Tibial artery (tissue), 4 donors: Measurements from ENCODE around the gene RELA.

Experiments used
- DNase-seq, 2 donors: peaks; one replicate each; pipeline ENCODE4 v3.0.0-alpha.2; 2019
- H3K27ac ChIP-seq, 2 donors: fragments of 200-600 bp; sonication (generic) in 1 of 2; 1 replicate in 1 of 2; 2 replicates in 1 of 2; pipeline ENCODE4 v1.5.1; 2018 to 2019; ENCODE audit warnings: mild to moderate bottlenecking in 1 of 2
- H3K27me3 ChIP-seq, 2 donors: fragments of 200-600 bp; sonication (generic) in 1 of 2; one replicate each; pipeline versions ENCODE4 v1.5.1 to v1.6.0; 2016 to 2019
- H3K36me3 ChIP-seq, 3 donors: fragments of 200-600 bp; sonication (generic) in 2 of 3; one replicate each; pipeline ENCODE4 v1.5.1; 2016 to 2019; ENCODE audit warnings: mild to moderate bottlenecking in 2 of 3
- H3K4me1 ChIP-seq, 4 donors: fragments of 200-600 bp; sonication (generic) in 2 of 4; 1 replicate in 3 of 4; 2 replicates in 1 of 4; pipeline ENCODE4 v1.5.1; 2016 to 2019
- H3K4me3 ChIP-seq, 2 donors: fragments of 200-600 bp; sonication (generic) in 1 of 2; 1 replicate in 1 of 2; 2 replicates in 1 of 2; pipeline ENCODE4 v1.5.1; 2018 to 2019; ENCODE audit warnings: mild to moderate bottlenecking in 2 of 2
- H3K9me3 ChIP-seq, 3 donors: fragments of 200-600 bp; sonication (generic) in 1 of 3; one replicate each; pipeline ENCODE4 v1.5.1; 2016 to 2019
- intact Hi-C: fragments of 100-400 bp; cut with DNase I; formaldehyde crosslinking; loops from one replicate; pipeline ENCODE4 v1.15.0; 2023; ENCODE audit warnings: low total_unique reads
- TF ChIP-seq, protein P1 (sequence below), 2 experiments: fragments of 200-600 bp in 1 of 2; fragments of 450-650 bp in 1 of 2; IDR thresholded peaks; one replicate each; pipeline ENCODE4 v1.5.1; 2017 to 2019; ENCODE audit warnings: antibody characterized with exemption in 2 of 2, mild to moderate bottlenecking in 1 of 2, moderate library complexity in 1 of 2

The RELA gene

DNA sequence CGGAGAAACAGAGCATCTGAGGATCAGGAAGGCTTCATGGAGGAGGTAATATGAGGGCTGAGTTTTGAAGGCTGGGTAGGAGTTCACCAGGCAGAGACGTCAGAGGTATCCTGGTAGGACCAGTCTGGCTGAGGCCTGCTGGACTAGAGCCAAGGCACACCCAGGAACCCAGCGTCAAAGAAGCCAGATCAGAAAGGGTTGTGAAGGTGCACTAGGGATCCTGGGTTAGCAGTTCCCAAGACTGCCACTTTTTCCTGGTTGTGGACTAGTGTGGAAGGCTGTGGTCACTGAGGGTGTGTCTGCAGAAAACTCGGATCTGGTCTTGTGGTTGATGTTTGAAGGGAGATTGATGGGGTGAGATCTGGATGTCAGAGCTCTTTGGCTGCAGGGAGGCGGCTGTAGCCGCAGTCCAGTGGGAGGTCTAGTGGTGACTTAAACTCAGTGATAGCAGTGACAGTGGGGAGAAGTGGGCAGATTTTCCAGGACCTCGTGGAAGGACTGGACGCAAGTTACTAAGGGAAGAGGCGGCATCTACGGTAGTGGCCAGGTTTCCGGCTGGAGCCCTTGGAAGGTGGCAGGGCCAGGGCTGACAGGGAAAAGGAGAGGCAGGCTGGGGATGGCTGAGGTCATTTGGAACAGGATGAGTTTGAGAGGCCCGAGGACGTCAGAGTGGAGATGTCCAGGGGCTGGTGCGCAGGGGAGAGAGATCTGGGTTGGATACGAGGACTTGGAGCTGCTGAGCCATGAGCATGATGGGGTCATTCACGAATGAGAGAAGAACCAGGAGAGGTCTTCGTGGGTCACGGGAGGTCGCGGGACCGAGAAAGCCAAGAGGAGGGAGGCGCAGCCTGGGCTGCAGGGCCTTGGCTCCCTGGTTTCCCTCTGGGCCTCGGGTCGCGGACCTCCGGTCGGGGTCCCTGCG, 10.9 kb downstream of the RELA start:
- peaks cover 6 to 55% (median 35%) of the 10 kb centered on the region in 4 donors for H3K4me1 ChIP-seq
- DNase-seq = no peak
- no peaks in the 10 kb centered on the region for H3K27me3 ChIP-seq
- H3K36me3 ChIP-seq = peaks cover 29 to 55% (median 41%) of the 10 kb centered on the region in 3 donors
- H3K9me3 ChIP-seq = no peaks in the 10 kb centered on the region
- peak overlapping the region; percentile 92 to 94 for H3K27ac ChIP-seq
- TF ChIP-seq, protein P1, sequence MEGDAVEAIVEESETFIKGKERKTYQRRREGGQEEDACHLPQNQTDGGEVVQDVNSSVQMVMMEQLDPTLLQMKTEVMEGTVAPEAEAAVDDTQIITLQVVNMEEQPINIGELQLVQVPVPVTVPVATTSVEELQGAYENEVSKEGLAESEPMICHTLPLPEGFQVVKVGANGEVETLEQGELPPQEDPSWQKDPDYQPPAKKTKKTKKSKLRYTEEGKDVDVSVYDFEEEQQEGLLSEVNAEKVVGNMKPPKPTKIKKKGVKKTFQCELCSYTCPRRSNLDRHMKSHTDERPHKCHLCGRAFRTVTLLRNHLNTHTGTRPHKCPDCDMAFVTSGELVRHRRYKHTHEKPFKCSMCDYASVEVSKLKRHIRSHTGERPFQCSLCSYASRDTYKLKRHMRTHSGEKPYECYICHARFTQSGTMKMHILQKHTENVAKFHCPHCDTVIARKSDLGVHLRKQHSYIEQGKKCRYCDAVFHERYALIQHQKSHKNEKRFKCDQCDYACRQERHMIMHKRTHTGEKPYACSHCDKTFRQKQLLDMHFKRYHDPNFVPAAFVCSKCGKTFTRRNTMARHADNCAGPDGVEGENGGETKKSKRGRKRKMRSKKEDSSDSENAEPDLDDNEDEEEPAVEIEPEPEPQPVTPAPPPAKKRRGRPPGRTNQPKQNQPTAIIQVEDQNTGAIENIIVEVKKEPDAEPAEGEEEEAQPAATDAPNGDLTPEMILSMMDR (IDR thresholded peaks at IDR 0.05) = no peak
- intact Hi-C loops = no loop called here
- H3K4me3 ChIP-seq = peak overlapping the region; percentile 55 to 61

GRCh38 chr11:65651339-65651588, 11.5 kb downstream of the RELA start:
- H3K9me3 ChIP-seq = no peaks in the 10 kb centered on the region
- intact Hi-C loops = no loop called here
- DNase-seq = no peak
- H3K4me3 ChIP-seq = no peak overlapping the region
- H3K27ac ChIP-seq = peak overlapping the region; percentile 92 to 94
- TF ChIP-seq, protein P1 (IDR thresholded peaks at IDR 0.05) = no peak
- peaks cover 6 to 57% (median 38%) of the 10 kb centered on the region in 4 donors for H3K4me1 ChIP-seq
- no peaks in the 10 kb centered on the region for H3K27me3 ChIP-seq
- peaks cover 24 to 52% (median 37%) of the 10 kb centered on the region in 3 donors for H3K36me3 ChIP-seq

DNA sequence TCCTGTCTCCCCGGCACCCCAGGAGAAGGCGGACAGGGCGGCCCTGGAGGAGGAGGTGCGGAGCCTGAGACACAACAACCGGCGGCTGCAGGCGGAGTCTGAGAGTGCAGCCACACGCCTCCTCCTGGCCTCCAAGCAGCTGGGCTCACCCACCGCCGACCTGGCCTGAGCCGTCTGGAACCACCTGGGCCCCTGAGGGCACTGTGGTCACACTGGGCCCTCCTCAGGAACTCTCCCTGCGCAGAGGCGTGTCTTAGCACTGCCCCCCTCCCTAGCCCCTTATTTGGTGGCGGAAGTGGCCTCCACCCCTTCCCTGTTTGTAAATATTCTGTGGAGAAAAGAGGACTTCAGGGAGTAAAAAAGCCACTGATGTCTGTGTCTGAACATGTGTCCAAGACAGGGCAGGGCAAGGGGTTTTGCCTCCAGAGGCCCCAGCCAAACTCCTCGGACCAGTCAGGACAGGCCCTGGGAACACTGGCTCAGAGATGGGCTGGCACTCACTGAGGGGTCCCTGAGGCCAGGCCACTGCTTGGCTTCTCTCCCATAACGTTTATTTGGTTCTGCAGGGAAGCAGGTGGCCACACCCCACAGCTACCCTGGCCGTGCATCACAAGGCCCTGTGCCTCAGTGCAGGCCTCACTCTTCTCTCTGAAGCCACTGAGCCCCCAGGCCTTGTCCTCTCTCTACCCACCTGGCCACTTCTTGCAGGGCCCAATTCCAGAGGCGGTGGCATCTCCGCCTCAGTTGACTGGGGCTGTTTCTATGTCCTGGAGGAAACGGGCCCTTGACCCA, 12.0 kb downstream of the RELA start:
- Histone ChIP-seq H3K27me3 (no peaks in the 10 kb centered on the region), H3K9me3 (no peaks in the 10 kb centered on the region), H3K27ac (peak overlapping the region; percentile 92 to 94), H3K4me1 (peaks cover 6 to 58% (median 39%) of the 10 kb centered on the region in 4 donors), H3K36me3 (peaks cover 18 to 52% (median 36%) of the 10 kb centered on the region in 3 donors), H3K4me3 (no peak overlapping the region)
- DNase-seq = no peak
- TF ChIP-seq, protein P1 (IDR thresholded peaks at IDR 0.05) = no peak
- intact Hi-C loops = no loop called here

GRCh38 chr11:65649656-65650546, 12.8 kb downstream of the RELA start:
- H3K27ac ChIP-seq = no peak overlapping the region
- H3K36me3 ChIP-seq = peaks cover 10 to 52% (median 36%) of the 10 kb centered on the region in 3 donors

More at GRCh38 chr11:65649656-65650546, 12.8 kb downstream of the RELA start:
- H3K4me3 ChIP-seq = no peak overlapping the region
- peaks cover 6 to 58% (median 39%) of the 10 kb centered on the region in 4 donors for H3K4me1 ChIP-seq
- DNase-seq = no peak
- intact Hi-C loops = no loop called here
- H3K27me3 ChIP-seq = no peaks in the 10 kb centered on the region
- H3K9me3 ChIP-seq = no peaks in the 10 kb centered on the region
- TF ChIP-seq, protein P1 (IDR thresholded peaks at IDR 0.05) = no peak
